Ovary (tissue), 9 donors: ENCODE data around the gene PCYOX1L. TPM values are rescaled to one million over a fixed set of nuclear protein-coding genes. Genes with fewer than 3 reads are reported as not detected.

Experiments
- DNase-seq, 5 donors: peaks; one replicate each; pipeline ENCODE4 v3.0.0-alpha.2; 2019 to 2020
- H3K27ac ChIP-seq, 2 donors: fragments of 200-600 bp; one replicate each; pipeline versions ENCODE4 v1.5.1 to v1.8.0; 2019 to 2022
- H3K27me3 ChIP-seq: fragments of 200-600 bp; one replicate; pipeline ENCODE4 v1.8.0; 2022
- H3K36me3 ChIP-seq: fragments of 200-600 bp; sonication (generic); one replicate; pipeline ENCODE4 v1.5.1; 2019
- H3K4me1 ChIP-seq: one replicate; pipeline ENCODE4 v1.8.1; 2013; ENCODE audit warnings: mild to moderate bottlenecking, moderate library complexity; ENCODE audit not compliant: insufficient read depth
- H3K4me3 ChIP-seq: fragments of 200-600 bp; sonication (generic); one replicate; pipeline ENCODE4 v1.5.1; 2017
- H3K9me3 ChIP-seq, 2 donors: fragments of 200-600 bp in 1 of 2; sonication (generic) in 1 of 2; one replicate each; pipeline versions ENCODE4 v1.5.1 to v1.8.1; 2013 to 2019; ENCODE audit warnings: mild to moderate bottlenecking in 1 of 2, moderate library complexity in 1 of 2
- EP300 ChIP-seq: sonication (generic); formaldehyde crosslinking; IDR thresholded peaks from one replicate; pipeline ENCODE4 v1.6.1; 2017; ENCODE audit warnings: antibody characterized with exemption
- POLR2A ChIP-seq: fragments of 450-650 bp; IDR thresholded peaks from one replicate; pipeline ENCODE4 v1.6.1; 2017; ENCODE audit warnings: antibody characterized with exemption, mild to moderate bottlenecking, moderate library complexity
- WGBS, 3 donors: extraction: QIAGEN DNeasy Blood & Tissue Kit in 1 of 3; methylation state at CpG; one replicate each; pipeline versions ENCODE4 v1.1.5 to v1.1.7; 2013 to 2017; 5-methylcytosine and 5-hydroxymethylcytosine counted together
- intact Hi-C, 4 donors: fragments of 100-400 bp; cut with DNase I; formaldehyde crosslinking; loops; one replicate each; pipeline versions ENCODE4 v1.11.0 to v1.15.1; 2022 to 2023
- polyA plus RNA-seq, 2 donors: library from polyadenylated mRNA; stranded (reverse); fragments of 200-250 nt in 1 of 2; fragments of 350-450 nt in 1 of 2; fragmentation: Illumina TruSeq in 1 of 2; extraction: RNeasy Lipid Tissue Mini Kit (QIAGEN cat#74804) in 1 of 2; gene quantifications; one replicate each; pipeline ENCODE4 v1.2.3, GENCODE V29; 2013 to 2014
- total RNA-seq, 7 donors: library from RNA; depleted of rRNA in 2 of 7; stranded (reverse); fragments of >200 nt in 2 of 7; fragmentation: NEBNext Ultra II Directional in 3 of 7; extraction: Animal tissue kit (Norgen Biotek cat#: 25700) in 3 of 7; gene quantifications; one replicate each; pipeline versions ENCODE4 v1.1.0 to v1.2.4, GENCODE V29; 2016 to 2023
- TF ChIP-seq, protein P1 (sequence below), 3 donors: fragments of 450-650 bp in 2 of 3; fragments of 200-600 bp in 1 of 3; IDR thresholded peaks; one replicate each; pipeline versions ENCODE4 v1.5.1 to v1.8.0; 2016 to 2022; ENCODE audit warnings: antibody characterized with exemption in 3 of 3, mild to moderate bottlenecking in 1 of 3
- donor health status: DM: no; HTN: no; CAD: no; lungs with moderate emphysema.
- donor health status: DM: no; HTN: no; CAD: no.
- donor health status: Bipolar disorder and iron deficiency.
- donor health status: DM: yes; HTN: yes; CAD: no.
- donor health status: DM: no; HTN: no; CAD: no.
- donor health status: DM: yes; HTN: yes; CAD: no.

Gene PCYOX1L
- total and polyA plus RNA-seq, 9 donors = 5.8 to 15.2 (median 8.8) TPM

DNA sequence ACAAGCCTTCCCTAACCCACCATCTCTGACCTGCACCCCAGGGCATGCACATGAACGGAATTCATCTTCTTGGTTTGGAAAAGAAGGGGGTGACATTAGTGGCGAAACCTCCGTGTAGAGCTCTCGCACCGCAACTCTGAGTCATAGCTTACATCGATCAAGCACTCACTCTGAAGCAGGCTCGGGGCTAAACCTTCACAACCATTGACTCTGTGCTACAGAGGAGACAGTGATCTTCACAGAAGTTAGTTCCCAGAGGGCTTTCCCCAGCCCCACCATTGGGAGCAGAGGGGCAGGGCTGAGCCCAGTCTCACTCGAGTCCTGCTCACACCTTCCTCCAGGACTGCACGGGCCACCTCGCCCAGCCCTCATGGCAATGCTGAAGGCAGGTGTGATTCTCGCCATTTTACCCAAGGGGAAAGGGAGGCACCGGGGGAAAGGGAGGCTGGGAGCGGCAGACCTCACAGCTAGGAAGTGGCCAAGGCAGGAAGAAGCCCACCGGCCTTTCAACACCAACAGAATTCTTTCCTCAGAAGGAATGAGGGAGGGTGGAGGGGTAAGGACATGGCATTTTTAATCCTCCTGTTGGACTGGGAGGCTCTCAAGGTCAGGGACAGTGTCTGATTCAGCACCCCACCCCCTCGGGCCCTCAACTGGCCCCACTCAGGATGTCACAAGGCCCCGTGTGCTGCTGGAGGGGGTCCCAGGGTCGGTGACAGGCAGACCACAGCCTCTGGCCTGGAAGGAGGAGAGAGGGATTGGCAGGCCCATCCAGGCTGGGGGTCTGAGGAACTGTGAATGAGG lies 47.1 kb downstream of the PCYOX1L start:
- intact Hi-C loops = loop anchor here in 1 of 4 donors (2.0 kb wide), 1 partner anchor 18 kb away; no protein-coding TSS in a partner anchor

DNA sequence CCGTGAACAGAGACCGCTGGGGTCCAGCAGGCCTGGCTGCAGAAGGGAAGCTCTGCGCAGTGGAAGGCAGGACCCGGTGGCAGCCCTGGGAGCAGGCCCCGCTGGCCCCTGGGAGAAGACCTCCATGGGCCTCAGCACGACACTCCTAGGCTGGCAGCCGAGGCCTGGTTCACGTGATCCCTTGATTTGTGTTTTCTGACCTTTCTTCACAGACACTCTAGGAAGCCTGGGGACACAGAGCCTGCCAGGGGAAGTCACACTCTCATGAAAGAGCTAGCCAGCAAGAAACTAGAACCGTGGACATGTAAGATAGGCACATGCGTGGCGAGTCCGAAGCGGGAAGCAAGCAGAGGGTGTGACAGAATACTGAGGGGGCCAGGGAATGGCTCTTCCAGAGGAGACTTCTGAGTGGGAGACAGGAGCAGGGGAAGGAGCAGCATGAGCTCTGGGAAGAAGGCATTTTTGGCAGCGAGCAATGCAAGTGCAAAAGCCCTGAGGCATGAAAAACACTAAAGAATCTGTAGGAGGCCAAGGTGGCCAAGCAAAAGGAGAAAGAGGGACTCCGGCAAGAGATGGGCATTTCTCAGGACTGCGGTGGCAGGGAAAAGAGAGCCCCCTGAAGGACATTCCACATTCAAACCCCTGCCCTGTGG lies 47.8 kb downstream of the PCYOX1L start:
- Histone ChIP-seq H3K4me1 (peaks cover 21% of the 10 kb centered on the region), H3K9me3 (no peaks in the 10 kb centered on the region), H3K27me3 (no peaks in the 10 kb centered on the region), H3K4me3 (no peak overlapping the region), H3K27ac (peak overlapping the region; percentile 75 to 76), H3K36me3 (no peaks in the 10 kb centered on the region)
- TF ChIP-seq POLR2A (no peak), EP300 (no peak)
- TF ChIP-seq, protein P1, sequence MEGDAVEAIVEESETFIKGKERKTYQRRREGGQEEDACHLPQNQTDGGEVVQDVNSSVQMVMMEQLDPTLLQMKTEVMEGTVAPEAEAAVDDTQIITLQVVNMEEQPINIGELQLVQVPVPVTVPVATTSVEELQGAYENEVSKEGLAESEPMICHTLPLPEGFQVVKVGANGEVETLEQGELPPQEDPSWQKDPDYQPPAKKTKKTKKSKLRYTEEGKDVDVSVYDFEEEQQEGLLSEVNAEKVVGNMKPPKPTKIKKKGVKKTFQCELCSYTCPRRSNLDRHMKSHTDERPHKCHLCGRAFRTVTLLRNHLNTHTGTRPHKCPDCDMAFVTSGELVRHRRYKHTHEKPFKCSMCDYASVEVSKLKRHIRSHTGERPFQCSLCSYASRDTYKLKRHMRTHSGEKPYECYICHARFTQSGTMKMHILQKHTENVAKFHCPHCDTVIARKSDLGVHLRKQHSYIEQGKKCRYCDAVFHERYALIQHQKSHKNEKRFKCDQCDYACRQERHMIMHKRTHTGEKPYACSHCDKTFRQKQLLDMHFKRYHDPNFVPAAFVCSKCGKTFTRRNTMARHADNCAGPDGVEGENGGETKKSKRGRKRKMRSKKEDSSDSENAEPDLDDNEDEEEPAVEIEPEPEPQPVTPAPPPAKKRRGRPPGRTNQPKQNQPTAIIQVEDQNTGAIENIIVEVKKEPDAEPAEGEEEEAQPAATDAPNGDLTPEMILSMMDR (IDR thresholded peaks at IDR 0.05) = no peak
- DNase-seq = peak in 2 of 5 donors; percentile 43 to 58
- WGBS, 3 donors = 62 to 75% (median 69%) methylated on average over 15 to 16 of the region's 16 CpGs
- intact Hi-C loops = loop anchor here in 1 of 4 donors (2.0 kb wide), 1 partner anchor 19 kb away; no protein-coding TSS in a partner anchor

More for the DNA sequence above, 47.1 kb downstream of the PCYOX1L start:
- WGBS, 3 donors = 40 to 45% (median 42%) methylated on average over 17 of the region's 17 CpGs
- Histone ChIP-seq H3K36me3 (no peaks in the 10 kb centered on the region), H3K4me3 (no peak overlapping the region), H3K27me3 (no peaks in the 10 kb centered on the region), H3K4me1 (peaks cover 21% of the 10 kb centered on the region), H3K27ac (peak overlapping the region; percentile 75 to 76), H3K9me3 (no peaks in the 10 kb centered on the region)
- TF ChIP-seq POLR2A (no peak), EP300 (no peak)
- TF ChIP-seq, protein P1 (IDR thresholded peaks at IDR 0.05) = no peak
- DNase-seq = peak in 3 of 5 donors; percentile 37 to 54 (median 46)

DNA sequence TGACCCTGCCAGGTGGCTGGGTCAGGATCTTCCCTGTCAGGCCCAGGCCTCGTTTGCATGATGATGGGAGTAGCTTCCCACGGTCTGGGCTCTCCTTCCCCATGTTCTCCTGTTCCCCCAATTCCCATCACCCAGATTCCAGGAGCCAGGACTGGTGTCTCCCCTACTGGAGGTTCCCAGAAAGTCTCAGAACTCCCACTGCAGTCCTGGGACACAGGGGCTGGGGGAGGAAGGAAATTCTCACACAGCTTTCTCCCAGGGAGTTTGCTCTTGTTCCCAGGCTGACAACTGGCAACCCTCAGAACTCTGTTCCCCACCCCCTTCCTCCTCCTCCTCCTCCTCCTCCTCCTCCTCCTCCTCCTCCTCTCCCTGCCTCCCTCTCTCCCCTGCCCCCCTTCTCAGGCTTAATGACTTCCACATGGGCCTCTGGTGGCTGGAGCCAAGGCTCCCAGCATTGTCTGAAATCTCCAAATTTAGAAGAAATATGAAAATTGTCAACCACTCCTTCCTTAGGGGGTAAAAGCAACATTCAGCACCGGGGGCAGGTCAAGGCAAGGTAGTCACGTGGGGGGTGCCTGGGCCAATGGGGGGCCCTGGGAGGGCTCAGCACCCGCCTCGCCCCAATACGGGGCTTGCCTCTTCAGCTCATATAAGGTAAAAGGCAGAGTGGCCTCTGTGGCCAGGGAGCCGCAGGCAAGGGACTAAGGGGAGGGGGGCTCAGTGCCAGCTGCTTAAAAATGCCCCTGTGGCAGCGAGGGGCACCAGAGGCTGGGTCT lies 48.5 kb downstream of the PCYOX1L start:
- Histone ChIP-seq H3K4me3 (peak overlapping the region; percentile 54), H3K27ac (peak overlapping the region; percentile 79 to 92), H3K36me3 (no peaks in the 10 kb centered on the region), H3K9me3 (no peaks in the 10 kb centered on the region), H3K4me1 (peaks cover 22% of the 10 kb centered on the region), H3K27me3 (no peaks in the 10 kb centered on the region)
- peak; percentile 89 for TF ChIP-seq POLR2A
- TF ChIP-seq, protein P1 (IDR thresholded peaks at IDR 0.05) = peak in 1 of 3 donors; percentile 38
- no peak for TF ChIP-seq EP300
- intact Hi-C loops = no loop called here
- DNase-seq = peak; percentile 90 to 94 (median 93)
- 5 to 11% (median 9%) methylated on average over 9 of the region's 9 CpGs for WGBS, 3 donors

DNA sequence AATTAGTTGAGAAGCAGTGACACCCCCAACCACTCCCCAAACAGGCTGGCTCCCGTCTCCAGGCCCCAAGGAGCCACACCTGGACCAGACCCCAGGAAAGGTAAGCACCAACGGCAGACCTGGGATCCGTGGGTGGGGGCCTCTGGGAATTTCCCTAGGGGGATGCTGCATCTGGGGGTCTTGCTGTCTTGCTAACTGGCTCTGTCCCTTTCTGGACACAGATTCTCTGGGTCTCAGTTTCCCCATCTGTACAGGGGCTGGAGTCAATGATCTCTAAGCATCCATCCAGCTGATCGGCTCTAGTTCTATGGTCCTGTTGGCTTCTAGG lies 49.1 kb downstream of the PCYOX1L start:
- intact Hi-C loops = no loop called here
- H3K4me3 ChIP-seq = peak overlapping the region; percentile 54
- TF ChIP-seq POLR2A = no peak
- TF ChIP-seq EP300 = no peak
- TF ChIP-seq, protein P1 (IDR thresholded peaks at IDR 0.05) = no peak
- WGBS, 3 donors = 3 to 18% (median 4%) methylated on average over 4 of the region's 4 CpGs
- peaks cover 25% of the 10 kb centered on the region for H3K4me1 ChIP-seq
- DNase-seq = no peak
- H3K36me3 ChIP-seq = no peaks in the 10 kb centered on the region
- no peaks in the 10 kb centered on the region for H3K27me3 ChIP-seq
- H3K27ac ChIP-seq = peak overlapping the region; percentile 79 to 92
- H3K9me3 ChIP-seq = no peaks in the 10 kb centered on the region
